ENCODE measurements around the gene SCGB3A2.

SCGB3A2 gene

DNA sequence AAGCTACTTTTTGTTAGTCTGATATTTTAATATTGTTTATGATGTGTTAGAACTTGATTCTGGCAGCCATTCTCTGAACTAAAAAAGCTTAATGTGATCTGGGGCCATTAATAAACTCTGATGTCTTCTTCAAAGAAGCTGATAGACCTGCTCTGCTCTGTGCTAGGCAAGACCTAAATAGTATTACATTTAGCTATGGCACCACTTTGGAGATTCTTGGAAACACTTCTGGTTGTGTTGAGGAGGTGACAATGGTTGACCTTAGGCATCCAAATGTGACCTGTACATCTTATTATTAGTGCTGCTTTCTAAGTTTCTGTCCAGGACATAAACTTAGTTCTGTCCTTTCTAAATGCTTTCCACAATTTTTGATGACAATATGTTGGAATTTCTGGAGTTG is 21.7 kb upstream of the SCGB3A2 start:
- Histone ChIP-seq H3K27me3 (ENCODE audit: control insufficient read depth in 1 of 2, insufficient read depth in 1 of 2, low read length in 2 of 2) (peaks cover 4 to 18% of the 10 kb centered on the region in 2 experiments), H2AFZ (ENCODE audit: low read depth, low read length) (no peak overlapping the region), H4K91ac (ENCODE audit: low read length) (no peak overlapping the region), H2BK5ac (ENCODE audit: low read depth, low read length, poor library complexity, severe bottlenecking) (no peak overlapping the region), H3K4me1 (ENCODE audit: control insufficient read depth, insufficient read depth, low read depth, low read length) (no peaks in the 10 kb centered on the region), H2BK120ac (ENCODE audit: low read depth, low read length) (no peak overlapping the region), H3K4ac (ENCODE audit: low read depth in 1 of 2, low read length in 2 of 2) (no peak overlapping the region), H3K27ac (ENCODE audit: low read length, poor library complexity, severe bottlenecking) (no peak overlapping the region), H3K9ac (ENCODE audit: low read length) (no peak overlapping the region), H2AK5ac (ENCODE audit: low read length, severe bottlenecking) (no peak overlapping the region), H3K36me3 (ENCODE audit: control insufficient read depth in 1 of 2, insufficient read depth in 2 of 2, low read depth in 1 of 2, low read length in 2 of 2) (no peaks in the 10 kb centered on the region), H3K9me3 (ENCODE audit: control insufficient read depth, low read length) (no peaks in the 10 kb centered on the region), H3K4me2 (ENCODE audit: low read length, poor library complexity, severe bottlenecking) (no peak overlapping the region), H4K8ac (ENCODE audit: low read length) (no peak overlapping the region), H3K18ac (ENCODE audit: low read depth in 1 of 2, low read length in 2 of 2) (no peak overlapping the region), H2BK15ac (ENCODE audit: low read depth, poor library complexity, severe bottlenecking) (no peak overlapping the region), H3K23ac (ENCODE audit: low read length in 2 of 2) (no peak overlapping the region), H3K4me3 (ENCODE audit: insufficient read depth in 1 of 2, low read depth in 1 of 2, low read length in 2 of 2) (no peak overlapping the region), H3K14ac (ENCODE audit: low read length in 2 of 2) (no peak overlapping the region), H2BK12ac (ENCODE audit: low read length in 2 of 2) (no peak overlapping the region), H3K79me1 (replicated peaks; ENCODE audit: low read length, poor library complexity, severe bottlenecking) (no peaks in the 10 kb centered on the region)
- no peak for DNase-seq

DNA sequence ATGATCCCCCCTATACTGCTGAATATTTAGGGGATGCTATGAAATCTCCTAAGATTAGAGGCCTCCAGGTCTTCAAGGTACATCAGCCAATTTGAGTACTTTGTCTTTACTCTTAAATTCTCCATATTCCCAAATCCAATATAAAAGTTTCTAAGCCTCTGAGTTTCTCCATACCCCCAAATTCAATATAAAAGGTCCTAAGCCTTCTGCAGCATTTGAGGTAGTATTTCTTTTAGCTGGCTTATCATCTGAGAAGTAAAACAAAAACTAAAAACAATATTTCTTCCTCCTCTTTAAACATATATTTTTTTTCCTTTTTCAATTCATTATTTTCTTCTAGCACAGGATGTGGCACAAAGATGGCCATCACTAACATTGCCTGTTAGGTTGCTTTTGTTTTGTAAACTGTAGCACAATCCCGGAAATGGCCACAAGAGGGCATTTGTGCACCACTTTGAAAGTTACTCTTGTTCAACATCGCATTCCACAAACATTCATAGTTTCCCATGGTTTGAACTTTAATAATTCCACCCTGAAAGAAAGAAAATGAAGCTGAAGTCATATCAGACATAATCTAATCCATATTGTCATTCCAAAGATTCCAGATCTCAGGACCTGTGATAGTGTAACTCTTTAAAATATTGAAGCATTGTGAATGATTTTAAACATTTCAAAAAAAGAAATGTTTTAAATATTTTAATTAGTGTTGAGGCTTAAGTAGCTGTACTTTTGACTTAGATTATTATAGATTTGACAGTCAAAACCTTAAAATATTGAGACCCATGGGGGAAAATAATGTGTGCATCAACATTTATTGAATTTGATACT is 21.0 kb upstream of the SCGB3A2 start:
- no peak overlapping the region for H3K4me2 ChIP-seq (ENCODE audit: low read length, poor library complexity, severe bottlenecking)
- H3K36me3 ChIP-seq (ENCODE audit: control insufficient read depth in 1 of 2, insufficient read depth in 2 of 2, low read depth in 1 of 2, low read length in 2 of 2) = no peaks in the 10 kb centered on the region
- no peak overlapping the region for H2BK12ac ChIP-seq (ENCODE audit: low read length in 2 of 2)
- H2BK5ac ChIP-seq (ENCODE audit: low read depth, low read length, poor library complexity, severe bottlenecking) = no peak overlapping the region
- H3K9ac ChIP-seq (ENCODE audit: low read length) = no peak overlapping the region
- H2BK15ac ChIP-seq (ENCODE audit: low read depth, poor library complexity, severe bottlenecking) = no peak overlapping the region
- no peak overlapping the region for H4K91ac ChIP-seq (ENCODE audit: low read length)
- no peaks in the 10 kb centered on the region for H3K9me3 ChIP-seq (ENCODE audit: control insufficient read depth, low read length)
- H3K27ac ChIP-seq (ENCODE audit: low read length, poor library complexity, severe bottlenecking) = no peak overlapping the region
- no peak overlapping the region for H3K14ac ChIP-seq (ENCODE audit: low read length in 2 of 2)
- no peak overlapping the region for H3K18ac ChIP-seq (ENCODE audit: low read depth in 1 of 2, low read length in 2 of 2)
- H3K27me3 ChIP-seq (ENCODE audit: control insufficient read depth in 1 of 2, insufficient read depth in 1 of 2, low read length in 2 of 2) = peaks cover 4 to 15% of the 10 kb centered on the region in 2 experiments
- WGBS = 15% methylated on average over 2 of the region's 2 CpGs
- H2BK120ac ChIP-seq (ENCODE audit: low read depth, low read length) = no peak overlapping the region
- no peak overlapping the region for H2AK5ac ChIP-seq (ENCODE audit: low read length, severe bottlenecking)
- no peak overlapping the region for H2AFZ ChIP-seq (ENCODE audit: low read depth, low read length)
- DNase-seq = peak; percentile 59
- no peak overlapping the region for H4K8ac ChIP-seq (ENCODE audit: low read length)
- H3K4me1 ChIP-seq (ENCODE audit: control insufficient read depth, insufficient read depth, low read depth, low read length) = no peaks in the 10 kb centered on the region
- H3K4ac ChIP-seq (ENCODE audit: low read depth in 1 of 2, low read length in 2 of 2) = no peak overlapping the region
- no peak overlapping the region for H3K23ac ChIP-seq (ENCODE audit: low read length in 2 of 2)
- no peak overlapping the region for H3K4me3 ChIP-seq (ENCODE audit: insufficient read depth in 1 of 2, low read depth in 1 of 2, low read length in 2 of 2)
- no peaks in the 10 kb centered on the region for H3K79me1 ChIP-seq (replicated peaks; ENCODE audit: low read length, poor library complexity, severe bottlenecking)

GRCh38 chr5:147858565-147858964 is 19.9 kb upstream of the SCGB3A2 start:
- no peak overlapping the region for H3K4ac ChIP-seq (ENCODE audit: low read depth in 1 of 2, low read length in 2 of 2)
- H3K27me3 ChIP-seq (ENCODE audit: control insufficient read depth in 1 of 2, insufficient read depth in 1 of 2, low read length in 2 of 2) = peaks cover 4 to 14% of the 10 kb centered on the region in 2 experiments
- no peak overlapping the region for H2BK5ac ChIP-seq (ENCODE audit: low read depth, low read length, poor library complexity, severe bottlenecking)
- H2BK120ac ChIP-seq (ENCODE audit: low read depth, low read length) = no peak overlapping the region
- H2AK5ac ChIP-seq (ENCODE audit: low read length, severe bottlenecking) = no peak overlapping the region
- no peak overlapping the region for H3K27ac ChIP-seq (ENCODE audit: low read length, poor library complexity, severe bottlenecking)
- H3K4me2 ChIP-seq (ENCODE audit: low read length, poor library complexity, severe bottlenecking) = no peak overlapping the region
- no peak overlapping the region for H4K91ac ChIP-seq (ENCODE audit: low read length)
- no peaks in the 10 kb centered on the region for H3K36me3 ChIP-seq (ENCODE audit: control insufficient read depth in 1 of 2, insufficient read depth in 2 of 2, low read depth in 1 of 2, low read length in 2 of 2)
- no peak overlapping the region for H4K8ac ChIP-seq (ENCODE audit: low read length)
- no peaks in the 10 kb centered on the region for H3K9me3 ChIP-seq (ENCODE audit: control insufficient read depth, low read length)
- H3K79me1 ChIP-seq (replicated peaks; ENCODE audit: low read length, poor library complexity, severe bottlenecking) = no peaks in the 10 kb centered on the region
- no peak overlapping the region for H3K9ac ChIP-seq (ENCODE audit: low read length)
- H2BK12ac ChIP-seq (ENCODE audit: low read length in 2 of 2) = no peak overlapping the region
- WGBS = no CpG with 5 or more reads among the region's 1 CpG
- no peak overlapping the region for H3K23ac ChIP-seq (ENCODE audit: low read length in 2 of 2)
- no peak overlapping the region for H3K18ac ChIP-seq (ENCODE audit: low read depth in 1 of 2, low read length in 2 of 2)
- H2BK15ac ChIP-seq (ENCODE audit: low read depth, poor library complexity, severe bottlenecking) = no peak overlapping the region
- DNase-seq = no peak
- no peak overlapping the region for H3K4me3 ChIP-seq (ENCODE audit: insufficient read depth in 1 of 2, low read depth in 1 of 2, low read length in 2 of 2)
- no peak overlapping the region for H3K14ac ChIP-seq (ENCODE audit: low read length in 2 of 2)
- H3K4me1 ChIP-seq (ENCODE audit: control insufficient read depth, insufficient read depth, low read depth, low read length) = no peaks in the 10 kb centered on the region
- H2AFZ ChIP-seq (ENCODE audit: low read depth, low read length) = no peak overlapping the region

GRCh38 chr5:147859962-147860640 is 18.4 kb upstream of the SCGB3A2 start:
- H3K14ac ChIP-seq (ENCODE audit: low read length in 2 of 2) = no peak overlapping the region
- H2BK5ac ChIP-seq (ENCODE audit: low read depth, low read length, poor library complexity, severe bottlenecking) = no peak overlapping the region
- no peaks in the 10 kb centered on the region for H3K9me3 ChIP-seq (ENCODE audit: control insufficient read depth, low read length)
- H3K36me3 ChIP-seq (ENCODE audit: control insufficient read depth in 1 of 2, insufficient read depth in 2 of 2, low read depth in 1 of 2, low read length in 2 of 2) = no peaks in the 10 kb centered on the region
- H3K27ac ChIP-seq (ENCODE audit: low read length, poor library complexity, severe bottlenecking) = no peak overlapping the region
- peaks cover 4 to 5% of the 10 kb centered on the region in 2 experiments for H3K27me3 ChIP-seq (ENCODE audit: control insufficient read depth in 1 of 2, insufficient read depth in 1 of 2, low read length in 2 of 2)
- no peak overlapping the region for H3K23ac ChIP-seq (ENCODE audit: low read length in 2 of 2)
- H2BK120ac ChIP-seq (ENCODE audit: low read depth, low read length) = no peak overlapping the region
- H3K18ac ChIP-seq (ENCODE audit: low read depth in 1 of 2, low read length in 2 of 2) = no peak overlapping the region
- H2BK12ac ChIP-seq (ENCODE audit: low read length in 2 of 2) = no peak overlapping the region
- no peak for DNase-seq
- H2BK15ac ChIP-seq (ENCODE audit: low read depth, poor library complexity, severe bottlenecking) = no peak overlapping the region
- H3K4ac ChIP-seq (ENCODE audit: low read depth in 1 of 2, low read length in 2 of 2) = no peak overlapping the region
- 96% methylated on average over 3 of the region's 3 CpGs for WGBS
- no peaks in the 10 kb centered on the region for H3K4me1 ChIP-seq (ENCODE audit: control insufficient read depth, insufficient read depth, low read depth, low read length)
- H3K4me3 ChIP-seq (ENCODE audit: insufficient read depth in 1 of 2, low read depth in 1 of 2, low read length in 2 of 2) = no peak overlapping the region
- no peak overlapping the region for H3K9ac ChIP-seq (ENCODE audit: low read length)
- H2AFZ ChIP-seq (ENCODE audit: low read depth, low read length) = no peak overlapping the region
- no peak overlapping the region for H2AK5ac ChIP-seq (ENCODE audit: low read length, severe bottlenecking)
- no peaks in the 10 kb centered on the region for H3K79me1 ChIP-seq (replicated peaks; ENCODE audit: low read length, poor library complexity, severe bottlenecking)
- H4K8ac ChIP-seq (ENCODE audit: low read length) = no peak overlapping the region
- H3K4me2 ChIP-seq (ENCODE audit: low read length, poor library complexity, severe bottlenecking) = no peak overlapping the region
- H4K91ac ChIP-seq (ENCODE audit: low read length) = no peak overlapping the region
